Glomerular visceral epithelial cell (primary cell): ENCODE measurements around the gene FHAD1.
"Not testable (repeated sequence)": the region's sequence is repeated elsewhere in the genome, so short reads cannot be mapped to it uniquely, and the experiment has no call there.

Experiments used
- DNase-seq: peaks from one replicate; pipeline ENCODE4 v3.0.0-alpha.2; 2016; ENCODE audit errors: extremely low spot score

FHAD1 gene

DNA sequence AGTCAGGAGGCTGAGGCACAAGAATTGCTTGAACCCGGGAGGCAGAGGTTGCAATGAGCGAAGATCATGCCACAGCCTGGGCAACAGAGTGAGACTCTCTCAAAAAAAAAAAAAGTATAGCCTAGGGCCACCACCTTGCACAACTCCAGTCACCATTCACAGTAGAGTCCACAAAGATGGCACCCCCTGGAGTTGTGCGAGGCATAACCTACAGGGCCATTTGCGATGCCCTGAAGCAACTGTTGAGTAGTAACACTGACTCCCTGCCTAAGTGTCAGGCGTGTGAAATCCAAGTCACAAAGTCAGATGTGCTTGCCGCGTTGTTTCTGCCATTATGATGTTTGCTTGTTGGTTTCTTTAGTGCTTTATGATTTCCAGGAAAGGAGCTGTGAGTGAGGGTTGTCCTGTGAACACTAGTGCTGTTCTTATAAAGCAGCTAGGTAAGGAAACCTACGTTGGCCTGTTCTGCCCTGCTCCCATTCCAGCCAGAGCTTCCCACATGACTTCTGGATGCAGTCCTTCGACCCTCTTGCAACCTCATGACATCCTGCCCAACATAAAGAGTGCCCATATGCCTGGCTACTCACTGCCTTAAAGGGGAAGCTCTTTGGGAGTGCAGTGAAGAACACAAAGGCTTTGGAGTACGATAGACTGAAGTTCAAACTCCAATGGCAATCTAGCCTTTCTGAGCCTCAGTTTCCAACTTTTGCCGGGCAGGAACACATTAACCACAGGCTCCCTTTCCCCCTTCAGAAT, 29.8 kb downstream of the FHAD1 start:
- DNase-seq, result no peak

DNA sequence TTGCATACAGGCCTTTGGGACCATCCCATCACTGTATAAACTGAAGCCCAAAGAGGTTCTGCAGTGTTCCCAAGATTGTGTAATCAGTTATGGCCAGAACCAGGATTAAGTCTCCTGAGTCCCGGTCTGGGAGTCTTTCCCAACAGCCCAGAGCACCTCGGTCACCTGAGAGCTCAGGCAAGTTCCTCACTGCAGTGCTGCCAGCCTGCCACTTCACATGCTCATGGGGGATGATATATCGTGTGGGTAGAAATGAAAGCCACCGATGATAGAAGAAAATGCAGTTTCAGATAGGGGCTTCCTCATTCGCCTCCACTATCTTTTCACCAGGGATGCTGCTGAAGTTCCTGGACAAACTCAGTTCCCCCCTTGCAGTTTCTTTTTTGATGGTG, 30.4 kb downstream of the FHAD1 start:
- no peak for DNase-seq

DNA sequence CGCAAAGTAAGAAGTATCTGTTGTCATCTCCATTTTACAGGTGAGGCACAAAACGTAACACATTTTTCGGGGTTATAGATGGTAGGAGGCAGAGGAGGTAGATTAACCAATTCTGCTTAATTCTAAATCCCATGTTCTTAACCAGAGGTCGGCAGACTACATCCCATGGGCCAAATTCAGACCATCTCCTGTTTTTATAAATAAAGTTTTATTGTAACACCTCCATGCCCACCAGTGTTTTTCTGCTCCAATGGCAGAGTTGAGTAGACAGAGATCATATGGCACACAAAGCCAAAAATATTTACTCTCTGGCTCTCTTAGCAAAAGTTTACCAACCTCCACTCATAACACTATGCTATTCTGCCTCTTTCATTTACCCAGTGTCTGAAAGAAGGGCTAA, 30.9 kb downstream of the FHAD1 start:
- no peak for DNase-seq

DNA sequence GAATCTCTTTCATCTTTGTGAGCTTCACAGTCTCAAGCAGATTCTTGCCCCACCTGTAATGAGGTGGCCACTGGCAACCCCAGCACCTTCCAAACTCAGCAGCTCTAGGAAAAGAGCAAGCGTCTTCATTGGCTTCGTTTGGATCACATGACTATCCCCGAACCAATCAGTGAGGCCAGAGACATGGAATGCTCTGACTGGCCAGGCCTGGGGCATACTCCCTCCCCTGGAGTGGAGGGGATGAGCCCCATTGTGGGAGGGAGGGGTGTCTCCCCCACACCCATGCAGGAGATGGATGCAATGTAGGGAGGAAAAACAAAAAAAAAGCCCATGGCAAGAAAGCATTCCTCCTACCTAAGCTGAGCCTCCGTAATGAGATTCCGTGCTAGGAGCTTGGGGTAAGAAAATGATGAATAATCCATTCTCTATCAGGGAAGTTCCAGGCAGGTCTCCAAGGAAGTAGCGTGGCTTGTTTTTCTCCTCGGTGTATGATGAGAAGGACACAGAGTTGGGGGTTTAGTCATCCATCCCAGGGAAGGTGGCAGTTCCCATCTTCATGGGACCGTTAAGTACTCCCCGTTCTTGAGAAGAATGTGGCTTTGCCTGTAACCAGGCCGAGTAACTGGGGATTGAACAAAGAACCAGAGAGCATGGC, 32.7 kb downstream of the FHAD1 start:
- DNase-seq, result no peak

DNA sequence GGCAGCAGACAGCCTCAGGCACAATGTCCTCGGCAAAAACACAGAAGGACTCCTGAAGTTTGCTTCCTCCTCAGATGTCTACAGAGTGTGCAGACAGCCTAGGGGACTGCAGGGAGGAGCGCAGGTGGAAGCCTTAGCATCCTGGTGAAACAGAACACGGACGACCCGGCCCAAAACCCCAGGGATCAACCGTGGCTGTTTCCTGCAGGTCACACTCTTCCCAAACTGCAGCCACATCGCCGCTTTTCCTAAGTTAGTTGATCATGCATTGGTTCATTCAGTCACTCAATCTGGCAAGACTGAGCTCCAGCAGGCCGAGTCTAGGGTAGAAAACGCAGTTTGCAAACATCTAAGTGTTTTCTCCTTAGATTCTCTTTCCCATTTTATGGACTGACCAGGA, 33.4 kb downstream of the FHAD1 start:
- DNase-seq, result no peak

DNA sequence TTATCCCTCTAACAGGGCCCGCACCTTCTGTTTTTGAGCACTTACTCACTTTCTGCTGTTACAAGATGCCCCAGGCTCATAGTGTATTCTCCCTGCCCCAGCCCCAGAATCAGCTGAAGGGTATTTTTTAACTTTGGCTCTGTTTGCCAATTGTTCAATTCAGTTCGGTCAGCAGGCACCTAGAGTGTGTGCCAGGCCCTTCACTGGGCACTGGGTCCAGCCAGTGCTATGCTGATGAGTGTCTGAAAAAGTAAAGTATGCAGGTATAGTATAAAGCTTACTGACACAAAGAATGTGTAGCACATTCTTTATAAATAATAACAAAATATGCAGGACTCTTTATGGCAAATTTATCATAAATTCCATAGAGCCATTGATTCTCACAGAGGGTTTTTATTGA, 35.0 kb downstream of the FHAD1 start:
- no peak for DNase-seq

DNA sequence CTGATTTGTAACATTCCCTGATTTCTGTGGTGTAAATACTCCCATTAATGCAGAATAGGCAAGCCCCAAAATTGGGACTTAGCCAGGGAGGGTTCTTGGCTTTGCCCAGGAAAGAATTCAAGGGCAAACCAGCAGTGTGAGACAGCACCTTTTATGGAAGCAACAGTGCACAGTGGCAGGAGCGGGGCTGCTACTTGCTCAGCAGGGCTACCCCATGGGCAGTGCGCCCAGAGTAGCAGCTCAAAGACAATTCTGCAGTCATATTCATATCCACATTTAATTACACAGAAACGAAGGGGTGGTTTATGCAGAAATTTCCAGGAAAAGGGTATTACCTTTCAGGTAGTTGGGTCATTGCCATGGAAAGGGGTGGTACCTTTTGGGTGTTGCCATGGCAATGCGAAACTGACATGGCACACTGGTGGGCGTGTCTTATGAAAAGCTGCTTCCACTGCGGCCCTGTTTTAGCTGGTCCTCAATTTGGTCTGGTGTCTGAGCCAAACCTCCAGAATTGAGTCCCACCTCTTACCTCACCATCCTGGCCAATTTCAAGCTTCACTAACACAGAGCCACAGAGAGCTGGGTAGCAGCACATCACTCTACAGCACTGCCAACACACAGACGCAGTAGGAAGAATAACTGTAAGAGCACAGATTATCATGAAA, 35.9 kb downstream of the FHAD1 start:
- DNase-seq, result no peak

DNA sequence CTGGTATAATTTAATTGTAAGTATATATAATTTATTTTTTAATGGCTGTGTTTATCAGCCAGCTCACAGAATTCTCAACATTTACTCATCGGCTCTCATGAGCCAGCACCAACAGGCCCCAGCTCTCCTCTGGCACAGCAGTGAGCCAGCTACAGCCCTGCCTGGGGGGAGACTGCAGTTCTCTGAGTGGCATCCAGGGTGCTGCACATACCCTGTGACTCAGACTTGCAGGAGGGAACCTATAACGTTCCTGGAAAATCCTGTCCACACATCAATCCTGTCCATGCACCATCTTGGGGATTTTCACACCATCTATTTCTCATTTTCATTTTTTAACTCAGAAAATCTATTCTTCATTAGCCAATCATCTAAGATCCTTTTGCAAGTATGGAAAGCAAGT, 36.5 kb downstream of the FHAD1 start:
- peak; percentile 20 for DNase-seq

DNA sequence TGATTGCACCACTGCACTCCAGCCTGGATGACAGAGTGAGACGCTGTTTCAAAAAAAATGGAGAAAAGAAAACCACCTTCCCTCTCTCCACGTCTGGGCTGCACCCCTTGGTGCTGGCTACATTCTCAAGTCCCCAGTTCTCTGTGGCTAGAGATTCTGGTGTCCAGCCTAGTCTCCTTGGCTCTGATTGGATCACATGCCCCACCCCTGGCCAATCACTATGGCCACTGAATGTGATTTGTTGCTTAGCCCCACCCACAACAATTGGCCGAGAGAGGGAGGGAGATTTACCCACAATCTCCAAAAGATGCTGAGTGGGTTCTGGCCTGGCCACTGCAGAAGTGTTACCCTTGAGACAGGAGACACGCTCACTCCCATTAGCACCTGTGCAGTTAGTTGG, 39.4 kb downstream of the FHAD1 start:
- DNase-seq, result no peak

DNA sequence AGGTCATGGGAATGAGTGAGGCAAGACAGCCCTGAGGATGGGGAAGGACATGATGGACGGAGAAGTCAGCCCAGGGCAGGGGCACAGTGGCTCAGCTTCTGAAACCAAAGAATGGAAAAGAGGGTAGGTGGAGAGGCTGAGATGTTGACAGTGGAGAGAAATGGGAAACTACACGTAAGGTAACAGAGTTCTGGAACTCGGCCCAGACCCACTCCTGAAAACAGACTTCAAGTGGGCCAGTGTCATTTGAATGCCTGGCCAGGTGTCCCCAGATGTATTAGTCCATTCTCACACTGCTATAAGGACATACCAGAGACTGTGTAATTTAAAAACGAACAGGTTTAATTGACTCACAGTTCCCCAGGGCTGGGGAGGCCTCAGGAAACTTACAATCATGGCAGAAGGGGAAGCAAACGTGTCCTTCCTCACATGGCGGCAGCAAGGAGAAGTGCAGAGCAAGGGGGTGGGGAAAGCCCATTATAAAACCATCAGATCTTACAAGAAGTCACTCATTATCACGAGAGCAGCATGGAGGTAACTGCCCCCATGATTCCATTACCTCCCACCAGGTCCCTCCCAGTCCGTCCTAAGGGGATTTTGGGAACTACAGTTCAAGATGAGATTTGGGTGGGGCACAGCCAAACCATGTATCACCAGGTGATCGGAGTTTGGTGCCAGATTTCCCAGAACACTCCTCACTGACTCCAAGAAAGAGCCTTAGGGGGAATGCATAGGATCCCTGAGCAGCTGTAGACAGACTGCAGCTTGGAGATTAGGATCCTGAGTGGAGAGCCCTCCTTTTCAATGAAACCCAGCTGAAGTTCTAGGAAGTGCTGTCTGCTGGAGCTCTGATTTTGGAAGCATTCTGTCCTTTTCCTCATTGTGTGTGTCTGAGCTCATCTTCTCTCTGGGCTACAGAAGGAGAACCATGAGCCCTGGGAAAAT, 40.3 kb downstream of the FHAD1 start:
- DNase-seq, result no peak

DNA sequence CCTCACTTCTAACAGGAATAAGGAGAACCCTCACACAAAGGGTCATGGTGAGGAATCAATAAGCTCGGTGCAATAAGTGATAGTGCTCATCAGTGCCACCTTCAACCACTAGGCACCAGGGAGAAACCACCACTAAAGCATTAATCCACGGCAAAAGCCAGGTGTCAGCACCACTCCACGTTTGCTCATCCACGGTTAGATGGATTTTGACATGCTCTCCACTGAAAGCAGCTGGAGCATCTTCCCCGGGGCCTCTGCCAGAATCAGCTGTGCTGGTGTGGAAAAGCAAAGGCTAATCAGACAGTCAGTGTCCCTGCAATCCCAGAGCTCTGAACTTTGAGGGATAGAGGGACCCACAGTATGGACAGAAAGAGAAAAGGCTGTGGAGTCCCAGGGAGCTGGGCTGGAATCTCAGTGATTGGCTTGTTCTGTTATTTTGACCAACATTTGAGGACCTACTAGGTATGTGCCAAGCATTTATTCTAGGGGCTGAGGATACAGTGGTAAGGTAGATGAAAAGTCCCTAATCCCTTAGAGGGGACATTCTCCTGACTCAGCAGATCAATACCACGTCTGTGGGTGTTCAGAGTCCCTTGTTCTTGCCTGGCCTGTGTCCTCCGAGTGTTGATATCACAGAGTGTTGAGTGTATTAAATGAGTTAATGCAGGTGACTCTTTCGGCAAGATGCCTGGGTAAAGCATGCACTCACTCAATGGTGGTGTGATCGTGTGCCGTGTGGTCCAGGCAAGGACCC, 41.3 kb downstream of the FHAD1 start:
- no peak for DNase-seq

DNA sequence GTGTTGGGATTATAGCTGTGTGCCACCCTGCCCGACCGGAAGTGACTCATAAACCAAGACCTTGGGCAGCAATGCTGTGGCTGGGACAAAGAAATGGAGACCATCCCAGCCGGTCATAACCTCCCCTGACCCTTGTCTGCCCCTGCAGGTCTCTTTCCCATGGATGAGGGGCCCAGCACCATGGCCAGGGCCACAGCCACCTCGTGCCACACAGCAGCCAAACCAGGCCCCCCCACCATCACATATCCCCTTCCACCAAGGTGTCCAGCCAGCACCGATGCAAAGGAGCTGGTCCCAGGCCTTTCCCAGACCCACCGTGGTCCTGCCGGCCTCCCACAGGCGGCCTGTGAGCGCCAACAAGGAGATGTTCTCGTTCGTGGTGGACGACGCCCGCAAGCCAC, 42.2 kb downstream of the FHAD1 start:
- no peak for DNase-seq

DNA sequence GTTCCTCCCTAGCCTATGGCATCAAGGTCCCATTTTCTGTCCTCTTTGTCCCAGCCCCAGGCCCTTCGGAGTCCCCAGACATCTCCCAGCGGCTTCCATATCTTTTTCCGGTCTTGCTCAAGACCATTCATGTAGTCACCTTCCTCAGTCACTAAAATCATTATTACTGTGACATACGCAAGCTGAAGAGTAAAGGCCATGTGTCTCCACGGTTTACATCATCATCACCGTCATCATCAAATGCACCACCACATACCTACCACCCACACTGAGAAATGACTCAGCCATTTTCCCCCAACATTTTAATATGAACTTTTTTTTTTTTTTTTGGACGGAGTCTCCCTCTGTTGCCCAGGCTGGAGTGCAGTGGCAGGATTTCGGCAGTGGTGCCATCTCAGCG, 43.4 kb downstream of the FHAD1 start:
- DNase-seq, result no peak

DNA sequence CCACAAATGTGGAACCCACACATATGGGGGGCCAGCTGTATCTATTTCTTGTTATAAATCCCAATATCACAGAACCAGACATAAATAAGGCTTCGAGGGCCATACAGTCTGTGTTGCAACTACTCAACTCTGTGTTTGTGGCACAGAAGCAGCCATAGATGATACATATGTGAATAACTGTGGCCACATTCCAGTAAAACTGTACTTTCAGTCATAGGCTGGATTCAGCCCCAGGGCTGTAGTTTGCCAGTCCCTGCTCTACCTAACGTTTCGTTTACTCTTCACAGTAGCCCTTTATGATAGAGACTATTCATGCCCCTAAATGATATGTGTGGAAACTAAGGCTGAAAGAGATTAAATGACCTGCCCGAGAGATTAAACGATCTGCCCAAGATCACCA, 48.7 kb downstream of the FHAD1 start:
- DNase-seq, result no peak

DNA sequence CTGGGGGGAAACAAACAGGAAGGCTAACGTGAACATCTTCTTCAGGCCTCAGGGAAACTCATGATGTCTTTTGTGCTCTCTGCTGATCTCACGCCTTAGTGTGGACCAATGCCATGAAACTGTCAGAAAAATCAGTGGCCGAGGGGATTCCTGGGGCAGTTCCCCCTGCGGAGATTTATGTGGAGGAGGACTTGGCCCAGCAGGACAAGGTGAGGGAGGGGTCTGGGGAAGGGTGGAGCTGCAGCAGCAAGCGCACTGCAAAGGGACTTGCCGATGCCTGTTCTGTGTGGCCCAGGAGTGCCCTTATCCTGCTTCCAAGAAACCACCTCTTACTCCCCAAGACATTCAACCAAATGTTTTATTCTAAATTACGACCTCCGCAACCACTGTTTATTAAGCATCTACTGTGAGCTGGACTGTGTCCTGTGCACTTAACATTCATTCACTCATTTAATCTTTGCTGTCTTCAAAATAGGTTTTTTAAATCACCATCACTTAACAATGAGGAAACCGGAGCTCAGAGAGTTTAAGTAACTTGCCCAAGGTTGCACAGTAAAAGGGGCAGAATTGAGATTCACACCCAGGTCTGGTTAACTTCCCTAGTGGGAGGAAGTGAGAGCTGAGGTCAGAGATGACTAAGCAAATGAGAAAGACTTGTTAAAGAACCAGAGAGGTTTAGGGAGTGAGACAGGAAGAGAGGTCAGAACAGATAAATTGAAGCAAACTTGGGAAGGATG, 49.7 kb downstream of the FHAD1 start:
- no peak for DNase-seq

DNA sequence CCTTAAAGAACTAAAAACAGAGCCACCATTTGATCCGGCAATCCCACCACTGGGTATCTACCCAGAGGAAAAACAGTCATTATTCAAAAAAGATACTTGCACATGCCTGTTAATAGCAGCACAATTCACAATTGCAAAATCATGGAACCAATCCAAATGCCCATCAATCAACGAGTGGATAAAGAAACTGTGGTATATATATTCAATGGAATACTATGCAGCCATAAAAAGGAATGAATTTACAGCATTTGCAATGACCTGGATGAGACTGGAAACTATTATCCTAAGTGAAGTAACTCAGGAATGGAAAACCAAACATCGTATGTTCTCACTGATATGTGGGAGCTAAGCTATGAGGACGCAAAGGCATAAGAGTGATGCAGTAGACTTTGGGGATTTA, 51.0 kb downstream of the FHAD1 start:
- not testable (repeated sequence) for DNase-seq

DNA sequence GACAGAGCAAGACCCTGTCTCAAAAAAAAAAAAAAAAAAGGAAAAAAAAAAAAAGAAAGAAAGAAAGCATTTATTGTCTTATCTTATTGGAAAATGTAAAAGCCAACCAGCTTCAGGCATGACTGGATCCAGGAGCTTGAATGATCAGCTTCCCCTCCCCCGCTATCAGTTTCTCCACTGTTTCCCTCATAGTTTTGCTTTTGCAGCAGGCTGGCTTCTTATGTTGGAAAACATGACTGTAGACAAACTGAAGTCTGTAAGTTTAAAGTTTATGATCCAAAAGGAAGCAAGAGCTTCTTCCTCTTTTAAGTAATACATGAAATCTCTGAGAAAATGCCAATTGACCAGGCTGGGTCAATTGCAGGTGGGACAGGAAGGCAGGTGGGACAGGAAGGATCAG, 52.2 kb downstream of the FHAD1 start:
- DNase-seq, result no peak

DNA sequence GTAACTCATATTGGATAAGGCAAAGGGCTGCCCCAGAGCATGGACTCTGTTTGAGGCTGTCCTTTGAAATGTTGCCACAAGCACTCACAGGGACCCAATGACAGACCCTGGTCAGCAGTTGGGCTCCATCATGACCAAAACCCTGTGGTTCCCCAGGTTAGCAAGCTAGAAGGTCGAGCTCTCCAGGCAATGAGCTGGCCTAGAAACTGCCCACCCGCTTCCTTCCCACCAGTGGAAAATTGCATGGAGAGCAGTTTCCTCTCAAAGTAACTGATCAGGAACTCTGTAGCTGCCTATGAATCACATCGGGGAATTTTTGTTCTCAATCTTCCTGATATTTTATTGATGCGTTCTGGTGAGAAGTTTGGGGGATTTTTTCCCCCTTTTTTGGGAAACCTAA, 52.8 kb downstream of the FHAD1 start:
- DNase-seq, result no peak

DNA sequence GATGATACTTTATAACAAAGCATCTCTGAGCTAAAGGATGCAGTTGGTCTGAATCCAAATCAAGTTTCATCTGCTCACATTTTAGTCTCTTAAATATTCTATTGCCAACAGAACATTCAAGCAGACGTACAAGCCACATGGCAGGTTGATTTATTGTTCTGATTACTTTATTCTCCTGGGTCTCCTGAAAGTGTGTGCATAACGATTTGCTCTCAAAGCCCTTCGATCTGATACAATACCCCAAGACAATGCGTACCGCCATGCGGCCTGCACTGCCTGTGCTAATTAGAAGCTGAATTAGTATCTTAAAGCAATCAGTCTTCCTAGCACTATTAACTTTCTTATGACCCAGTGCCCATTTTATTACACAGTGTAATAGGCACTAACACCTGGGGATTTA, 56.9 kb downstream of the FHAD1 start:
- no peak for DNase-seq

DNA sequence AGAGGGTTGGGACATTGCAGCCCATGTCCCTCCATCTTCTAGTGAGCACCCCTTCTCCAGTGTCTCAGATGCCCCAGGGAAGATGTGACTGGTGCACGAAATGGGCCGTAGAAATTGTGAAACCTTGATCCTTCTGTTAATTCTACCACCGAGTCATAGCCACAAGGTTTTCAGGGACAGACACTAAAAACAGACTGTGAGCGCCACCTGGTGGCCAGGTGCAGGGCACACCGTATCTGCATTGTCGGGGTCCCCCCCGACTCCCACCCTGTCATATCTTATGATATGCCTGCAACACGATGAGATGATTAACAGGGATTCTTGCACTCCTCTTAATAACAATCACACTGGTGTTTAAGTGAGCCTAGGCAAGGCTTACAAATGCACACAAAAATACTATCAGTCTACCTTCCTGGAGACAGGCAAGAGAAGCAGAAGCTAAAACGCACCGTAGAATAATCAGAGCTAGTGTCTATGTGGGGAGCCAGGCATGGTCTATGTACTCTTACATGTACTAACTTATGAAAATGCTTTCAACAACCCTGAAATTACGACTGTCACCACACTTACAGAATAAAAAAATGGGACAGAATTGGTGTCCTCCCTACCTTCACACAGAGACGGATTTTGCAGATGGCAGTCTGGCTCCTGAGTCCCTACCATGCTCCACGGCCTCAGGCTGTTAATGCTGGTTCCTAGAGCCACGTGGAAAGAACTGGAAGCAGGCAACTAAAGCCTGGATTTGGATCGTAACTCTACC, 57.9 kb downstream of the FHAD1 start:
- DNase-seq, result peak; percentile 52
